T47D (cell line): Measurements from ENCODE around the gene MCRIP1.
A peak's percentile ranks its signal among the peaks of the same experiment; 100 is the strongest.

Source experiments
- DNase-seq, 2 experiments: peaks; one replicate each; pipeline versions ENCODE4 v3.0.0 to v3.0.0-alpha.2; 2011 to 2012; ENCODE audit warnings: low read depth in 1 of 2, low spot score in 1 of 2
- JUND ChIP-seq: IDR thresholded peaks from 2 replicates; pipeline ENCODE4 v1.6.1; 2012; ENCODE audit warnings: low read depth
- in situ Hi-C: cut with HindIII; loops from 2 replicates; pipeline ENCODE4 v1.10.0; 2016; ENCODE audit warnings: low sequenced_read_pairs, low pct_unique_long_range_greater_than_20kb

The MCRIP1 gene

DNA sequence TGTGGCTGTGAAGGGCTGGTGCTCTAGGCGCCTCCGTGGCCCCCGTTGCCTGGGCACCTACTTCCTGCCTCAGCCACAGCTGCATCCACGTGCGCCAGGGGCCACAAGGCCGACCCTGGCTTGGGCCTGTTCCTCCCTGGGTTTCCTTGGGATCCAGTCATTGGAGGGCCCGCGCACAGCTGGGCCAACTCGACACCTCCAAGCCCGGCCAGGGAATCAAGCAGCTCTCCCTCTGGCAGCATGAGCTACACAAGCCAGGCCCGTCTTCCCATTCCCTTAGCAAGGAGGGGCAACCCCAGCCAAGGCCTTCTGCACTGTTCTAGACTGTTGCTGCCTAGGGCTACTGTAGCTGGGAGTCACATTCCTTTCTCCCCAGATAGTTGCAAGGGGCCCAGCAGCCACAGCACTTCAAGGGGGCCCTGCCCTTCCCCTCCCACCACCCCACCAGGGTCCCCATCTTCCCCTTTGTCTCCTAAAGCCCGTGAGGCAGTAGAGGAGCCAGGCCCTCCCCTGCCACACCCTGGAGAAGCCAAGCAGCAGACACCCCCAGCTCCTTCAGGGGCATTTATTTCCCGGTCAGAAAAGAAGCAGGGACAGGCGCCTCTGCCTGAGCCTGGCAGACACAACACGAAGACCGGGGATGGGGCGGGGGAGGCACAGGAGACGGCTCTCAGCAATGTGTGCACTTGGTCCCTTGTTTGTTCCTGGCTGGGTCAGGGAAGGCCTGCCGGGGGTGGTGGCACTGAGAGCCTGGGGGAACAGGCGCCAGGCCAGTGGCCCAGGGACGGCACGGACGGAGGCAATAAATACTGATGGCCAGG lies 34.3 kb upstream of the MCRIP1 start:
- in situ Hi-C loops = no loop called here
- DNase-seq = peak; percentile 68 to 89
- peak; percentile 66 for TF ChIP-seq JUND

DNA sequence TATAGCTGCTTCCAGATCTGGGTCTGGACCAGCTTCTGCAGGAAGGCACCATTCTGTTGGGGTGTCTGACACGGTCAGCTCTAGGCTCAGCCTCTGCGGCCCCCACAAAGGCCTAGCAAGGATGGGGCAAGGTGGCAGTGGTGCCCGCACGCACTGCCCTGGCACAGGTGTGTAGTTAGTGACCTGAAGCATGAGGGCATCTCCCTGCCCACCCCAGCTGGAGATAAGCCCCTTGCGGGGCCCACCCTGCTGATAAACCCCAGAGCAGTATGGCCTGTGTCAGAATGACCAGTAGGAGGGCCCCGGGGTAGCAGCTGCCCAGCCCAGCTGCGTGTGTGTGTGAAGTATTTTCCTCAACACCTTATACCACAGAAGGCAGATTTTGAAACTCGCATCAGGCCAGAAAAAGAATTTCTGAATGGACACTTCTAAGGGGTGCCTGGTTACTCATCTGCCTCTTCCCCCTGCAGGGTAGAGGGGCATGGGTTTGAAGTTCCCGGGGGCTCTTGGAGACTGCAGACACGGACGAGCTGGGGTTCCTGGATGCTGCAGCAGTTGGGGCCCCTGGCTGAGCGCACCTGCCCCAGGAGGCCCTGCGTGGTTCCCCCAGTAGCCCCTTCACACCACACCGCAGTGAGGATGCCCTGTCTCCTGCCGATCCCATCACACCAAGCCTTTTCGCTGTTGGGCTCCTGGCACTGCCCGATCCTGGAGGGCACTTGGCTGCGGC lies 33.5 kb upstream of the MCRIP1 start:
- in situ Hi-C loops = no loop called here
- no peak for DNase-seq
- TF ChIP-seq JUND = no peak; the same call in 1 of the 2 replicates

DNA sequence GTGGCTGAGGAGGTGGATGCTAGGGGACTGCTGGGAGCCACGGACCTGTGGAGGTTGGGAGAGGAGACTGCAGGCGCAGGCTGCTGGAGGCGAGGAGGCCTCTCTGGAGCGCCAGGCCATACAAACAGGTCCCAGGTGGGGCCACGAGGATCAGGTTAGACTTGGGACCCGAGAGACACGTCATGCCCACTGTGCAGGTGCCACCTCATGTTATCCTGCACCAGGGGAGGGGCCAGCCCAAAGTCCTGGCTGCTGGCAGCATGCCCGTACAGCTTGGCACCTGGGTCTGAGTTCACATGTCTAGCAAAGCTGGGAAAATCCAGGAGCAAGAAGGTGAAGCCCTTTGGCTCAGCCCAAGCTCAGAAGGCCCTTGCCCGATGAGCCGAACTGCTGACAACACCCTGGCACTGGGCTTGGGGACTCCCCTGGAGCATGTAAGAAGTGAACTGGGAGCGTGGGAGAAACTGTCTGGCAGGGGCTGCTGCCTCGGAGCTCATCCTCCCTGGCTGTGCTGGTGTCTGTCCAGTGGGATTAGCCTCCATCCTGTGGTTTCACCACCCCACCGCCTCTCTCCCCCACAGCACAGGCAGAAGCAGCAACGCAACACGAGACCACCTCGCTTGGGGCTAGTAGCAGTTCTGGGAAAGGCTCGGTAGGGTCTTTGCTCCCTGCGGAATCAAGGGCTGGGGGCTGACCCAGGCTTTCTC lies 32.8 kb upstream of the MCRIP1 start:
- no peak for TF ChIP-seq JUND
- peak in 1 of 2 experiments; percentile 49 for DNase-seq
- in situ Hi-C loops = no loop called here

DNA sequence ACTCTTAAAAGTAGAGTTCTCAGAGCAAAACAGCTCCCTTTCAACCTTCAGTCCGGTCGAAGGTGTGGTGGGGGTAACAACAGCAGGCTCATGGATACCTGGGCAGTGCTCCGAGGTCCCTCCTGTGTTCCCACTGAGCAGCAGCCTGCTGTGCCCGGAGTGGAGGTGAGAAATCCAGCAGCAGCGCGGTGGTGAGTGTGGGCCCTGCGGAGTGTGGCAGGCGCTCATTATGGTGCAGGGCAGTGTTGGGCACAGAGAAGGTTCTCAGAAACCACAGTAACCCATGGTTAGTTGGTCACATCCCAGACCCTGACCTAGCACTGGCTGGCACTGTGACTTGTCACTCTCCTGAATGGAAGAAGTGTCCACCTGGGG lies 32.3 kb upstream of the MCRIP1 start:
- TF ChIP-seq JUND = no peak
- DNase-seq = no peak
- in situ Hi-C loops = no loop called here

DNA sequence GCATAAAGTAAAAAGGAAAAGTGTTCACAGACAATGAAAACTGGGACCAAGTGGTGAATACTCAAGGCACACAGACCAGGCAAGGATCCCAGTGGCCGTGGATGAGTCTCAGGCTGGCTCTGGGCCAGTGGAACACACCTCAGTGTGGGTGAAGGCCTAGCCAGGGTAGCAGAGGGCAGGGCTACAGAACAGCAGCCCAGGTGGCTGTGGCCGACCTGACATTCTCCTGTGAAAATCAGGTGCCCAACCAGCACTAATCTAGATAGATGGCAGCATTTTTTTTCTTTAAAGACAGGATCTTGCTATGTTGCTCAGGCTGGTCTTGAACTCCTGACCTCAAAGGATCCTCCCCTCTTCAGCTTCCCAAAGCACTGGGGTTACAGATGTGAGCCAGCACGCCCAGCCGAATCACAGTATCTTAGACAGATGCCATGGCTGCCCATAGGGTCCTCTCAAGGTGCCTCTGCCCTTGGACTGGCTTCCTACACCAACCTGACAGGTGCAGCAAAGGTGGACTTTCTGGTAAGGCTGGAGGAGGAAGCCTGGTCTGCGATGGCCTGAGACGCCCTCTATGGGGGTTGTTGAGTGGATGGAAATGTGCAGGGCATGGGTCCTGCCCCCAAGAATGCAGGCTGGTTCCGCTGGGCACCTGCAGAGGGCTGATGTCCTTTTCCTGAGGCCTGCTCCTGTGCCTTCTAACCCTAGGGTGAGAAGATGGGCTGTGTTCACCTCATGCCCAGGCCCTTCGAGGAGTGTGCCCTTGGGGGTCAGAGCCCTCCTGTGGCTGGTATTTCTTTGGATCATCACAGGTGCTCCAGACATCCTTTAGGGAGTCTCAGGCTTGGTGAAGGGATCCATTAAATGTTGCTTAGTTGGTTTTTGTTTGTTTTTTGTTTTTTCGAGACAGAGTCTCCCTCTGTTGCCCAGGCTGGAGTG lies 31.0 kb upstream of the MCRIP1 start:
- TF ChIP-seq JUND = no peak
- in situ Hi-C loops = no loop called here
- peak in 1 of 2 experiments; percentile 59 for DNase-seq

DNA sequence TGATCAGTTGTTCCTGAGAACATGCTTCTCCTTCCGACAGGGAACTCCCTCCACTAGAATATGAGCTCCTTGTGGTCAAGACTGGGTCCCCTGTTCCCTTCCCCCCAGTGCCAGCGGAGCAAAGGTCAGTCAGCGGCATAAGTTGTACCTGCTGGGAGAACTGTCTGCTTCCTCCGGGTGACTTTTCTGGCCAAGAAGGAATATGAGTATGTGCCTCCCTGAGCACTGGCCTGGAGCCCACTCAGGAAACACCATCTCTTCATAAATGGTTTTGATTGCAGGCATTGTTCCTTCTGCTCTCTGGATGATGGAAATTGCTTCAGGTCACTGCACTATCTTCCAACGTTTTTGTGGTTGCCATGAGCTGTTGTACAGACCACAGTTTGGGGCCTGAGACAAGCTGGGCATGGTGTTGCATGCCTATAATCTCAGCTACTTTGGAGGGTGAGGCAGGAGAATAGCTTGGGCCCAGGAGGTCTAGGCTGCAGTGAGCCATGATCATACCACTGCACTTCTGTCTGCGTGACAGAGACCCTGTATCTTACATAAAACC lies 30.1 kb upstream of the MCRIP1 start:
- DNase-seq = no peak
- no peak for TF ChIP-seq JUND
- in situ Hi-C loops = no loop called here

DNA sequence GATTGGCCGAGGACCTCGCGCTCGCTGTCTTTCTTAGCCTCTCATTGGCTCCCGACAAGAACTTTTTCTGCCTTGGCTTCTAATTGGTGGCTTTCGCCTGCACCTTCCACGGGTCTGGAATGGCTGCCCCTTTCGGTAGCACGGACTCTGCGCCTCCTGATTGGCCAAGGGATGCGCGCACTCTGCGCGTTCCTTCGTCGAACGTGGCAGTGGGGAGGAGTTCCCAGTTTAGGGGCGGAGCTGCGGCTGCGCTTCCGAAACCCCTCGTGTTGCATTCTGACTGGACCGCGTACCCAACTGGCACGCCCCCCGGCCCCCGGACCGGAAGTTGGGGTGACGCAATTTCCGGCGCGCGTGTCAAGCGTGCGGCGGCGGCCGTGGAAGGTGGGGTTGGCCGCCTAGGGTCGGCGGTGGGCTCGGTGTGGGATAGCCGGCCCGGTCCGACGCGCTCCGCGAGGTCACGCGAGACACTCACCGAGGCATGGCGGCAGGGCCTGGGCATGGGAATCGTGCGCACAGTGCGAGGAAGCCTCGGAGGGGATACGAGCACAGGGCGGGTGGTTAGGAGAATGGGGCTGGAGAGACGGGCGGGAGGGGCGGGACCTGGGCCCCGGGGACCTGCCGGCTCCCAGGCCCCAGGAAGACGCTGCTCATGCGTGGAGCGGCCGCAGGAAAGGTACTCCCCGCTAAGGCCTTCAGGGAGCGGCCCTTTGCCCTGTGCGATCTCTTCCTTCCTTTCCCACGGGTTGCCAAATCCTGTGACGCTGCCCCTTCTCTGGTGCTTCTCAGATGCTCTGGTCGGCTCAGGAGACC lies 27.9 kb upstream of the MCRIP1 start:
- no peak for TF ChIP-seq JUND
- DNase-seq = peak; percentile 100
- in situ Hi-C loops = no loop called here

DNA sequence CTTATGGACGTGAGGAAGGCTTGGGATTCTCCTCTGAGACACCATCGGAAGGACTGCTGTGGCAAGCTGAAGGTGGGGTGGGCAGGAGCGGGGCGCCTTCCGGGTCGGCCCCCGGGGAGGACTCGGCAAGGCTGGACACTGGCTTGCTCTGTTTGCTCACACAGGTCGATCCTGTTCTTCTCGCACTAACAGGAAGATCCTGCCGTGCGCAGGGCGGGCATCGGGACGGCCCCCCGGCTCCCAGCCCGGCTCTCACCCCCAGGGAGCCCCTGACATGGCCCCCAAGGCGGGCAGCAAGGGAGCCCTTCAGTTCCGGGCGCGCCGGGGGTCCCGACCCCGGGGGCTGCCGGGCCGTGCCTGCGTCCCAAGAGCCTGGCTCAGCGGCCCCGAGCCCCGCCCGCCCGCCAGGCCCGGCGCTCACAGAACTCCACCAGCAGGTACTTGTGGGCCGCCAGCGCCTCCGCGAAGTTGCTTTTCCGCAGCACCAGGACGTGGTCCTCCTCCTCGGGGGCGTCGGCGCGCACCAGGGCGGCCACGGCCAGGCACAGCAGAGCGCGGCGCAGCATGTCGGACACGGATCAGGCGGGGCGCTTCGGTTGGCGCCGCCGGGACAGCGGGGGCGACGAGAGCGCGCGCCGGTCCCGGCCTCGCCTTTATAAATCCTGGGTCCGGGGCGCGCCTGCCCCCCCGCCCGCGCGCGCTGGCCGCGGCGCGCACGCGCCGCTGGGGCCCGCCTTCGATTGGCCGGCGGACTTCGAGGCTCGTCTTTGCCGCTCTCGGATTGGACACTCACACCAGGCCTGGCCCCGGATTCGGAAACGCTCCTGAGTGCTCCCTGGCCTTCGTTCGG lies 27.0 kb upstream of the MCRIP1 start, which contains the start of gene P4HB:
TSS of gene P4HB (minus strand) at position 630 of the 850 bp plus-strand sequence. CDS start at position 566, 64 bp downstream.
- TF ChIP-seq JUND = no peak
- in situ Hi-C loops = no loop called here
- peak in 1 of 2 experiments; percentile 75 for DNase-seq

DNA sequence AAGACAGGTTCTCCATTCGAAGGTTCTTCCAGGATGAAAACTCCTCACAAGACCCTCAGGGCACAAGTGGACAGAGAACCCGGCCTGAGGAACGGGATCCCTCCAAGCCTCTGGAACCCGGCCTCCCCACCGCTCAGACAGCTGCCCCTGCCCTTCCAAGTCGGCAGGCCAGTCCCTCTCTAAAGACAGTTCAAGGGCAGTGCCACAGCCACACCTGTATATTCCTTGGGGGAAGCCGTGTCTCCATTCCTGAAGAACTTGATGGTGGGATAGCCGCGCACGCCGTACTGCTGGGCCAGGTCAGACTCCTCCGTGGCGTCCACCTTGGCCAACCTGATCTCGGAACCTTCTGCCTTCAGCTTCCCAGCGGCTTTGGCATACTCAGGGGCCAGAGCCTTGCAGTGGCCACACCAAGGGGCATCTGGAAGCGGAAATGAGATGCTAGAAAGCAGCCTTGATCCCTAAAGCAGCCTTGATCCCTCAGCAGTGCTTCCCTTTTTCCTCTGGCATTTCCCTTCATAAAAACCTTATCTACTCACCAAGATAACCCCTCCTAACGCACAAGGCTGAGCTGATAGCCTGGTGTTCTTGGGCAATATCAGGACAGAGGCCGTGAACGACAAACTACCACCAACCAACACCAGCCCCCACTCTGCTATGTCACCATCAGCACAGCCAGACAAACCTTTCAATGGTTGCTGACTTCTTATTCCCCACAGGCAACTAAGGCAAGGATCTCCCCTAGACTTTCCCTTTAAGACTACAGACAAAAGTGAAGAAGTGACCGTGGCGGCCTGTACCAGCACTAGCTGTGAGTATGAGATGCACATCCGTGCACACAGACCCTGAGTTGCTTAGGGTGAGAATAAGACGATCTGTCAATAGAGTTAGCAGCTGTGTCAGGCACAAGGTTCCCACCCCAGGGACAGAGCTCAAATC lies 26.1 kb upstream of the MCRIP1 start:
- TF ChIP-seq JUND = no peak
- DNase-seq = no peak
- in situ Hi-C loops = no loop called here
